Kasumi-1 (cell line): ENCODE measurements around the gene OGFOD2.
A peak's percentile ranks its signal among the peaks of the same experiment; 100 is the strongest.
"Not testable (repeated sequence)": the region's sequence is repeated elsewhere in the genome, so short reads cannot be mapped to it uniquely, and the experiment has no call there.

ENCODE experiments used
- DNase-seq, 2 experiments: peaks; one replicate each; lab custom pipeline; 2025; lab: John Stamatoyannopoulos, UW

The OGFOD2 gene

DNA sequence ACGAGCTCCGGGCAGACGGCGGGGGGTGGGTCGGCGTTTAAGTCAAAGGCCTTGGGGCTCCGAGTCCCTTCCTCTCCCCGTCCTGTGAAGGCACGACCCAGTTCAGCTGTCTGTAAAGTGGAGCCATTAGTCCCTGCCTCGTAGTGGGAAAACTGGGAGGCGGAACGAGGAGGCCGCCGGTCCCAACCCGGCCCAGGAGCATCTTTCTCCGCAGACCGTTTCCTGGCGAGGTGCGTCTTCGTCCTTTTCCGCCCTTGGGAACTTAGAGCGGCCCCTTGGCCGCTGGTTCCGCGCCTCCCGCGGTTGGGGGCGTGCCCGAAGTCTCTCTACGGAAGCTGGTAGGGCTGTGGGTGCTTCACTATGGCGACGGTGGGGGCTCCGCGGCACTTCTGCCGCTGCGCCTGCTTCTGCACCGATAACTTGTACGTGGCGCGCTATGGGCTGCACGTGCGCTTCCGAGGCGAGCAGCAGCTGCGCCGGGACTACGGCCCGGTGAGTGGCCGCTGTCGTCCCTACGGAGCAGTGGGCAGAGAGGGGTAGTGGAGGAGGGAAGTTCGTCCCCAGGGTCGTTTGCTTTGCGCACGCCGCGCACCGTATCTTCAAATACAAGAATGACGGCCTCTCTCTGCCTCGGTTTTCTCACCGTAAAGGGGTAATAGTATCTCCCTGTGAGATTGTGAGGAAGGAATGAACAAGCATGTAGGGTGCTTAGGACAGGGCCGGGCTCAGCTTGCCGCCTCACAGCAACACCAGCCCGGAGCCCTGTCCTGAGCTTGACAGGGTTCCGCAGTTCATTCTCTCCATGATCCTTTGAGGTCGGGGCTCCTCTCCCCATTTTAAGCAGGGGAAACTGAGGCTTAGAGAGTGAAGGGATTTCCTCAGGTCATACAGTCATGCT lies at the start of gene OGFOD2:
Gene OGFOD2, plus strand, starts transcription at position 353 of the 898 bp plus-strand sequence. Its CDS starts 8 bp downstream, at position 361.
- DNase-seq: peak; percentile 92 to 94

DNA sequence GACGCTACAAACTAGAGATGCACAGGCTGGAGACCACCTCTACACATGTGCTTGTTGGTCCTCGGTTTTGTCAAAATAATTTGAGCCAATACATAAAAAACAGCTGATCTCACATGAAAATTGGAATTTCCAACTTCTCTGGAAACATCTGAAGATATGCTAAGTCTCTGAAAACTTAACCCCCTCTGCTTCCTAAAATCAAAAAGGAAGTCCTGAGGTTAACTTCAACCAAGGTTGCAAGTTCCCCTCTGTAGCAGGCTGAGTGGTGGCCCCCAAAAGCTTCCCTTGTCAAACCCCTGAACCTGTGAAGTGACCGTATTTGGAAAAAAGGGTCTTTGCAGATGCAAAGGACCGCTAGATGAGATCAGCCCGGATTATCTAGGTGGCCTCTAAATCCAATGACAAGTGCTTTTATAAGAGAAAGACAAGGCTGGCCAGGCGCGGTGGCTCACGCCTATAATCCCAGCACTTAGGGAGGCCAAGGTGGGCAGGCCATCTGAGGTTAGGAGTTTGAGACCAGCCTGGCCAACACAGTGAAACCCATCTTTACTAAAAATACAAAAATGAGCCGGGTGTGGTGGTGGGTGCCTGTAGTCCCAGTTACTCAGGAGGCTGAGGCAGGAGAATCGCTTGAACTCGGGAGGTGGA lies 47.2 kb upstream of the OGFOD2 start:
- DNase-seq: peak; percentile 17 to 21

- no peak for DNase-seq
Measured at GRCh38 chr12:122928404-122929147, 46.5 kb upstream of the OGFOD2 start.

DNA sequence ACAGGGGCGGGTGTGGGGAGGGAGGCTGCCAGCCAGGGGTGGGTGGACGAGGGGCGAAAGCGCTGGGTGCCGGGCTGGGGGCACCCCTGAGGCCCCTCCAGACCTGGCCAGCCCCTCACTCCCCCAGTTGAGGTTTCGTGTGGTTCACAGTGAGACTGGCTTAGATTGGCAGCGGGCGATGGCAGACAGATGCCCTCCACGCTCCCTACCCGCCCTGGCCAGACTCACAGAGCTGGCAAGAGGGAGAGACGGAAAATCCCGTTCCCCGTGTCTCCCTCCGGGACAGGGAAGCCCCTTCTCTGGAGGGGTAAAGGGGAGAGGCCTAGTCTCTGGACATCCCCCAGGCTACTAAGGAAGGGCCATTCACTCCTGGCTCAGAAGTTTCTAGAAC lies 45.9 kb upstream of the OGFOD2 start:
- no peak for DNase-seq

GRCh38 chr12:122929812-122930211 lies 45.2 kb upstream of the OGFOD2 start:
- DNase-seq: no peak

- DNase-seq: no peak
Measured at GRCh38 chr12:122932207-122932606, 42.8 kb upstream of the OGFOD2 start.

DNA sequence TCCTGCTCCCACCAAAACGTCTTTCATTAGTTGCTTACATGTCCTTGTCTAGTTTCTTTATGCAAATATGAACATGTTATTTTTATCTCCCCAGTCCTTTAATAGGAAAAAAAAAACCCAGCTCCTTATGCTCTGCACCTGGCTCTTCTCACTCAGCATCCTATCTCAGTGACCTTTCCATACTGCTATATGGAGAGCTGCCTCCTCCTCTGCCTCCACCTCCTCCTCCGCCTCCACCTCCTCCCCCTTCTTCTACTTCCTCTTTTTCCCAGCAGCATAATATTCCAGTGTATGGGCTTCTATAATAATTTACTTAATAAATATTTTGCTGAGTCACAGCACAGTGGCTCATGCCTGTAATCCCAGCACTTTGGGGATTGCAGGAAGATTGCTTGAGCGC lies 40.3 kb upstream of the OGFOD2 start:
- DNase-seq: no peak

GRCh38 chr12:122935318-122935717 lies 39.7 kb upstream of the OGFOD2 start:
- DNase-seq: no peak

- DNase-seq: no peak
Measured at GRCh38 chr12:122937622-122938091, 37.4 kb upstream of the OGFOD2 start.

DNA sequence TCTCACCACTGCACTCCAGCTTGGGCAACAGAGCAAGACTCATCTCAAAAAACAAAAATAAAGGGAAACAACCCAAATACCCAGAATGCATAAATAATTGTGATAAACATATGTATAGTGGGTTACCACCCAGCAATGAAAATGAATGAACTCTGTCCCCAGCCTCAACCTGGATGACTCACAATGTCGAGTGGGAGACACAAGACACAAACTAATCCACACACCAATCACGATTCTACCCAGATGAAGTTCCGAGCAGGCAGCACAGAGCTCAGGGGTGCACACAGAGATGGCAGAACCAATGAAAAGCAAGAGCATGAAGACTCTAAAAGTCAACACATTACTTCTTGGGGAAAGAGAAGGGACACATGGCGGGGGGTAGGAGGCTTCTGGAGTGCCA lies 35.9 kb upstream of the OGFOD2 start:
- DNase-seq: no peak

- not testable (repeated sequence) for DNase-seq
Measured at GRCh38 chr12:122941351-122941750, 33.7 kb upstream of the OGFOD2 start.

GRCh38 chr12:122942637-122943036 lies 32.4 kb upstream of the OGFOD2 start:
- no peak for DNase-seq

DNA sequence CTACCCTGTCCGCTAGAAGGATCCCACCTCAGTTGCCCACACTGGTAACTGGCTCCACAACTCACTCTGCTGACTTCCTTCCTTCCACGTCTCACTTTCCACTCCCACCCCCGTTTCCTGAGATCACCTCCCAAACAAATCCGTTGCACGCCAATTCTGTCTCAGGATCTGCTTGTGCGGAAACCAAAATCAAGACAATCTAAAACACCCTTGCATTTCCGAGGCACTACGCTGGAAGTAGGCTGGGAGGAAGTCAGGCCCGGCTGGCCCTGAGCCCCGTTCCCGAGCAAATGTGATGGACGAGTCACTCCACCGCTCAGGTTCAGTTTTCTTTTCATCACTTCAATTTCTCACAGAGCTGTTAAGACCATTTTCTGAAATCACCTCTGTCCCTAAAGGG lies 31.8 kb upstream of the OGFOD2 start:
- no peak for DNase-seq

- no peak for DNase-seq
Measured at GRCh38 chr12:122944605-122945592, 30.1 kb upstream of the OGFOD2 start.

- peak; percentile 55 to 62 for DNase-seq
Measured at GRCh38 chr12:122946690-122947341, 28.2 kb upstream of the OGFOD2 start.

DNA sequence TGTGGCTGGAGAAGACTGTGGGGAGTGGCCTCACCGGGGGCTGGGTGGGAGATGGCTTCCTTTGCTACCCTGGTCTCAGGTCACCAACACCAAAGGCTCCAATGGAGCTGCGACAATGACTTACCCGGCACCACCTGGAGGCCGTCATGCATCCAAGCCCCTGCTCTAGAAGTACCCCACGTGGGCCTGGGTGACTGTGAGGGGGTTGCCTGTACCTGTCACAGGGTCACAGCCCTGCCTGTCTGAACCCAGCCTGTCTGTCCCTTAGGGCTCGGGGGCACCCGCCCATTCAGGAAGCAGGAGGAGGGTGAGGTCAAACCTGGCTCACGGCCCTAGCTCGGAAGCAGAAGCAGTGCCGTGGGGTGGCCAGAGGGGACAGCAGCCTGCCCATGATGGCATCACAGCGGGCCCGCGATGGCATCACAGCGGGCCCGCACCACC lies 27.7 kb upstream of the OGFOD2 start:
- DNase-seq: no peak

GRCh38 chr12:122948605-122949004 lies 26.4 kb upstream of the OGFOD2 start:
- no peak for DNase-seq

DNA sequence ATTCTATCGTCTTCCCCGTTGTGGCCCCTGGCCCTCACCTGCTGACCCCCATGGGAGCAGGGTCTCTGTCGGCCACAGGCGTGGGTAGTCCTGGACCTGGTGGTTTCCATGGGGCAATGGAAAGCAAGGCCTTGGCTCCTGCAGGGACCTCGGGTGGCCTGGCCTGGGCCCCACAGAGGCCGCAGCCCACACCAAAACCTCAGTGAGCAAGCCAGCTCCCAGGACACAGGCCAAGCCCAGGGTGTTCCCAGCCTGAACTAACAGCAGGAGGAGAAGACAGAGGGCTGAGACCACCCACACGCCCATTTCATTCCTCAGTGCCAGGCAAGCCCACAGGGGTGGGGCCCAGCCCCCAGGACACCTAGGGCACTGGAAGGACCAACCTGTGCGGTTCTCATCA lies 25.6 kb upstream of the OGFOD2 start:
- no peak for DNase-seq

DNA sequence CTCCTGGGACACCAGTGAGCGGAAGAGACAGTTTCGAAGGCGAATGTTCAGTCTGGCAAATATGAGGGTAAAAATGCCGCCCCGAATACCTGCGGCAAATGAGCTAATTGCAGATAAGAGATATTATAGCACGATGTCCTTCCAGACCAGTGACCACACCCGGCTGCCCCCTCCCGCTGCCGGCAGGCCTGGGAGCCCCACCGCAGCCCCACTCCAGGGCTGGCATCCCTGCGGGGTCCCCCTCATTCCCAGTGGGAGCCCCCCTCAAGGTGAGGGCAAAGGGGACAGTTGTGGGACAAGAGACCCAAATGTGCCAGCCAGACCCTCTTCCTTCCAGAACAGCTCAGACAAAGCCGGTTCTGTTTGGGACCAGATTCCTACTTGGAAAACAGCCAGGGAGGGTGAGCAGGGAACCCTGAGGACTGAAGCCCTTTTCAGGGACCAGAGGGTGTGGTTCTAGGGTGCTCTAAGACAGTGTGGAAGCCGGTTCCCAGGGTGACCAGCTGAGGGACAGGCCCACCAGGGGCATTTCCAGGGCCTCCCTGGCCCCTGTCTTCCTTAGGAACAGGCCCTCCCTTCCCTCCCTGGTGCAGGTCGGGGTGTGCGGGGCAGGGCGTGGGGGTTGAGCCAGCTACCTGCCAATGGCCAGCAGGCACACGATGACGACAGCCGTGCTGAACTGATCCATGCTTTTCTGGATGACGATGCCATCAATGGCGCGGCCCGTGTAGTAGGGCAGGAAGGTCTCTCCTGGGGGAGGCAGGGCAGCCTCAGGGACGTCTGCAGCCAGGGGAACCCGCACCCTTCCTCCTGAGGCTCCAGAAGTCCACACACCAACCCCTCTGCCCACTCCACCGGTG lies 25.0 kb upstream of the OGFOD2 start:
- DNase-seq: no peak

GRCh38 chr12:122951406-122951805 lies 23.6 kb upstream of the OGFOD2 start:
- DNase-seq: no peak
